Erythroblast (primary cell): ENCODE measurements around the gene SH2D5.

Experiments used
- GATA1 ChIP-seq: IDR thresholded peaks from 2 replicates; pipeline ENCODE4 v1.6.1; 2011; ENCODE audit warnings: low read depth, mild to moderate bottlenecking, control low read depth, low read length, moderate library complexity
- POLR2A ChIP-seq: IDR thresholded peaks from 2 replicates; pipeline ENCODE4 v1.6.1; 2011; ENCODE audit warnings: mild to moderate bottlenecking, low read length

GRCh38 chr1:20700636-20701215, 31.8 kb downstream of the SH2D5 start:
- TF ChIP-seq GATA1 (no peak), POLR2A (no peak)
